ENCODE results near the gene B4GALNT3.
A peak's percentile ranks its signal among the peaks of the same experiment; 100 is the strongest.

The B4GALNT3 gene

DNA sequence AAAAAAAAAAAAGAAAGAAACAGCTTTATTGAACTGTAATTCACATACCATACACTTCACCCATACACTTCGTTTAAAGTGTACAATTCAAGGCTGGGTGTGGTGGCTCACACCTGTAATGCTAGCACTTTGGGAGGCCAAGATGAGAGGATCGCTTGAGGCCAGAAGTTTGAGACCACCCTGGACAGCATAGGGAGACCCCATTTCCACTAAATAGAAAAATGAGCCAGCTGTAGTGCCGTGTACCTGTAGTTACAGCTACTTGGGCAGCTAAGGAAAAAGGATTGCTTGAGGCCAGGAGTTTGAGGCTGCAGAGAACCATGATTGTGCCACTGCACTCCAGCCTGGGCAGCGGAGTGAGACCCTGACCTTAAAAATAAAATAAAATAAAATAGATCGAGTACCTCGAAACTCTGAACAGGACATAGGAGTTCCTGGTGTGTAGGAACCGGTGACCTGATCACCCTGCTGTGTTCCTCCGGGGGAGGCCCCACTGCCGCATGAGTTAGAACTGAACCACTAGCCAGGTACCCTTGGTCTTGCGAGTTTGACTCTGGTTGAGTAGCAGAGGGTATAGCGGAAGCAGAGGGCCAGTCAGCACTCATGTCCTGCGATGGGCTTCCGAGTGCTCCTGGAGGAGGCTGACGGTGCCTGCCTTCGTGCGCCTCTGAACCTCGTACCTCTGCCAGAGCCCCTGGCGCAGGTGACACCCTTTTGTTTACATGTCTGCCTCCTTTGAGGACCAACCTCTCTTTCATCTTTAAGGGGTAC, 80.0 kb downstream of the B4GALNT3 start:
- DNase-seq (ENCODE audit: low read depth), result no peak

DNA sequence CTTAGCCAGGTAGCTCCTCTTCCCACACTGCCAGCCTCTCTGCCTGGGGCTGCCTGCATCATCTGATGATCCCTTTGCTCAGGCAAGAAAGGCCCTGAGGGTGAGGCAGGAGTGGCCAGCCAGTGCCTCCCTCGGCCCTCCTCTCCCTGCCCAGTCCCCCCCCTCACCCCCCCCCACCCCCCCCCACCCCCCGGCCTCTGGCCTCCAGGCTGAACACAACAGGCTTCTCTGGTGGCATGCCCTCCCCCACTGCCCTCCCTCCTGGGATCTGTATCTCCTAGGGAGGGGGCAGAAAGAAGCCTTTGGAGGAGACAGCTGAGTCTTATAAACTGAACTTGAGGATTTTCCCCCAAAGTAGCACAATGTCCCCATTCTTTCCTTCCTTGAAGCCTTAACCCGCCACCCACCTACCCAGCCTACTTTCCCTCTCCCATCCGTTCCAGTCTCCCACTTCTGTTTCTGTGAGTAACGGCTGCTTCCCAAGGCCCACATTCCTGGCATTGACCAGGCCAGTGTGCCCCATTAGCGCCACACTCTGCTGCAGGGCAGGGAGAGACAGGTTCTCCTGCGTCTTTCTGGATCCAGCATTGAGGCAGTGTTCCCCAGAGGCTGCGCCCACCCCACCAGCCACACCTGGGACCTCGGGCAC, 82.1 kb downstream of the B4GALNT3 start:
- no peak for DNase-seq (ENCODE audit: low read depth)

DNA sequence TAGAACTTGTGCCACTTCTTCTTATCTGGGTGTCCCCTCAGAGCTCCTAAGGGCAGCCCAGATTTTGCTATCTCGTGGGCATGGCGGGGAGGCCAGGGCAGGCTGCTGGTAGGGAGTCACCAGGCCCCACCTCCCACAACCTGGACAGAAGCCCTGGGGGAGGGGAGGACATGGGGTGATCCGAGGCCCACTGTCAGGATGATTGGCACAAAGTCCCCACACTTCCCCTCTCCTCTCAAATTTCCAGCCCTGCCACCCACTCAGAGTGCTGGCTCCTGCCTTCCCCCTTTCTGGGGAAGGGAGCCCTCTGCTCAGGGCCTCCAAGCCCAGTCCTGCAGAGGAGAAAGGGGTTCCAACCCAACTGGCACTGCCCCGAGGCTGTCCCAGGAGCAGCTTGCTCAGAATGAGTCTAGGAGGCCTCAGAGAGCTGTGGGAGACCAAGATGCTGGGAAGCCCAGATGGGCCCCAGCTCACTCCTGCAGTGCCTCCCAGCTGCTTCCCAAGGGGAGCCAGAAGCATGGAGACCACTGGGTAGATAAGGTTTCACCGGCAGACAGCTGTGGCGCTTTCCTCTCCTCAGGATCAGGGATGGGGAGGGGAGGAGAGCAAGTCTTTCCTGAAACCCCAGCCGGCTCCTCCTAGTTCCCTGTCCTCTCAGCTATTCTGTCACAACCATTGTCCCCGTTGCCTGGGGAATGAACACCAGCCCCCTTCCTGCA, 82.8 kb downstream of the B4GALNT3 start:
- DNase-seq (ENCODE audit: low read depth), result no peak

DNA sequence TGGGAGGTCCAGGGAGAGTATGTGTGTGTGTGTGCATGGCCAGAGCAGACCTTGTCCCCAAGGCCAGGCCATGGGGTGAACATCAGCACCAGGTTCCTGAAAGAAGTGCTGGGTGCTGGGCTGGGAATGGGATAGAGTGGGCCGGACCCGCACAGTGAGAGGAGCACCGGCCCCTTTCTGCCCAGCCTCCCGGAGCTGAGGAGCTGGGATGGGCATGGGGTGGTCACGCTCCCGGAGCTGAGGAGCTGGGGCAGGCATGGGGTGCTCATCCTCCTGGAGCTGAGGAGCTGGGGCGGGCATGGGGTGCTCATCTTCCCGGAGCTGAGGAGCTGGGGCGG, 83.3 kb downstream of the B4GALNT3 start:
- DNase-seq (ENCODE audit: low read depth), result no peak

DNA sequence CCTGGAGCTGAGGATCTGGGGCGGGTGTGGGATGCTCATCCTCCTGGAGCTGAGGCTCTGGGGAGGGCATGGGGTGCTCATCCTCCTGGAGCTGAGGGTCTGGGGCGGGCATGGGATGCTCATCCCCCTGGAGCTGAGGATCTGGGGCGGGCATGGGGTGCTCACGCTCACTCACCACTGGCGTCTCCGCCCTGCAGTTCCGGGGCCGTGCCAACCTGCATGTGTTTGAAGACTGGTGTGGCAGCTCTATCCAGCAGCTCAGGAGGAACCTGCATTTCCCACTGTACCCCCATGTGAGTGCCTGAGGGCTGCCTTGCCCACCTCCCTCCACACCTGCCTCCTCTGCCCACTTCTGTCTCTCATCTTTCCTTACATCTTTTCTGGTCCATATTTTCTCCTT, 84.4 kb downstream of the B4GALNT3 start:
- no peak for DNase-seq (ENCODE audit: low read depth)

DNA sequence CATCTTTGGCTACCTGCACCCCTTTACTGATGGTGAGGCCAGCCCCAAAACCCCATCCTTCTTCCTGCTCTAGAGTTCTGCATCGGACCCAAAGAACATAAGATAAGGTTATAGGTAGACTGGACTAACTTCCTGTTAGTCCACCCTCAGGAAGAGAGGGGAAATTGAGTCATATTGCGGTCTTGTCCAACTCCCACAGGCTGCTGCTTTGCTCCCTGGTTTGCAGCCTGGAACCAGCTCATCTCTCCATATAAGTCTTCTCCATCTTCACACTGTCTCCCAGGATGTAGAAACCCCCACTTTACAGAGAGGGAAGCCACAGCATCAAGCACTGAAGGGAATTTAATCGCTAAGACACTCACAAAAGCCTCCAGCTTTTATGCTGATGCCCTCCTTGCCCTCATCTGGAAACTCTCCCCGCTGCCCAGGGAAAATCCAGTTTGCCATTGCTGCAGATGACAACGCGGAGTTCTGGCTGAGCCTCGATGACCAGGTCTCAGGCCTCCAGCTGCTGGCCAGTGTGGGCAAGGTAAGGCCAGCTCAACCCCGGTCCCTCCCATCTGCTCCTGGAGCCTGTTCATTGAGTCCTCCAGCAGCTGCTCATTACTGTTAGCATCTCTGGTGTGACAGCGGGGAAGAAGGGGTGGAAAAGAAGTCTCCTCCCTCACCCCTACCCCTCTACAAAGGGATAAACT, 85.3 kb downstream of the B4GALNT3 start:
- no peak for DNase-seq (ENCODE audit: low read depth)

DNA sequence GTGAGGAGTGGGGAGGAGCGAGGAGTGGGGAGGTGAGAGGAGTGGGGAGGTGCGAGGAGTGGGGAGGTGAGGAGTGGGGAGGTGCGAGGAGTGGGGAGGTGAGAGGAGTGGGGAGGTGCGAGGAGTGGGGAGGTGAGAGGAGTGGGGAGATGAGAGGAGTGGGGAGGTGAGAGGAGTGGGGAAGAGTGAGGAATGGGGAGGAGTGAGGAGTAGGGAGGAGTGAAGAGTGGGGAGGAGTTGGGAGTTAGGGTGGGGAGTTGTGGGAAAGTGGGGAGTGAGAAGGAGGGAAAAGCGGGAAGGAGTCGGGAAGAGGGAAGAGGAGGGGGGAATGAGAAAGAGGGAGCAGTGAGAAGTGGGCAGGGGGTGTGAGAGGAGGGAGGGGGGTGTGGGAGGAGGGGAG, 86.1 kb downstream of the B4GALNT3 start:
- no peak for DNase-seq (ENCODE audit: low read depth)

DNA sequence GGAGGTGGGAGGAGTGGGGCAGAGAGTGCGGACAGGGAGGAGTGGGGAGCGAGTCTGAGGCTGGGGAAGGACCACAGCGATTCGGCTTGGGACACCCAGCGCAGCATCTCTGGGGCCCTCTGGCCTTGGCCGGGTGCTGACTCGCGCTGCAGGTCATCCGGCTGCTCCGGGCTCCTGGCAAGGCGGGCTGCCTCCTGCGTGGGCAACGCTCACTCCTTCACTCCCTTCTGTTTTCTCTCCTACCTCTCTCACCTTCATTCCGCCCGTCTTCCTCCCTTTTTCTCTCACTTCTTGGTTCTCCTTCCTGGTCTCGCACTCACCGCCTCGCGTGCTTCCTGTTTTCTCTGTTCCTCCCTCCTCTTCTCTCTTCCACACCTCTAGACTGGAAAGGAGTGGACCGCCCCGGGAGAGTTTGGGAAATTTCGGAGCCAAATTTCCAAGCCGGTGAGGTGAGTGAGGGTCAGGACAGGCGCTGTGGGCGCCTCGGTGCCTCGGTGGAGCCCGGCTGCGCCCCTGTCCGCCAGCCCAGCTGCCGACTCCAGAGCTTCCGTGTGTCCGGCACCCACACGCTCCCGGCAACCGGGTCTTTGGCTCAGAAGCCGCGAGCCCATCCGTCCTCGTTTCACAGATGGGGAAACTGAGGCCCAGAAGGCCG, 86.7 kb downstream of the B4GALNT3 start:
- no peak for DNase-seq (ENCODE audit: low read depth)

DNA sequence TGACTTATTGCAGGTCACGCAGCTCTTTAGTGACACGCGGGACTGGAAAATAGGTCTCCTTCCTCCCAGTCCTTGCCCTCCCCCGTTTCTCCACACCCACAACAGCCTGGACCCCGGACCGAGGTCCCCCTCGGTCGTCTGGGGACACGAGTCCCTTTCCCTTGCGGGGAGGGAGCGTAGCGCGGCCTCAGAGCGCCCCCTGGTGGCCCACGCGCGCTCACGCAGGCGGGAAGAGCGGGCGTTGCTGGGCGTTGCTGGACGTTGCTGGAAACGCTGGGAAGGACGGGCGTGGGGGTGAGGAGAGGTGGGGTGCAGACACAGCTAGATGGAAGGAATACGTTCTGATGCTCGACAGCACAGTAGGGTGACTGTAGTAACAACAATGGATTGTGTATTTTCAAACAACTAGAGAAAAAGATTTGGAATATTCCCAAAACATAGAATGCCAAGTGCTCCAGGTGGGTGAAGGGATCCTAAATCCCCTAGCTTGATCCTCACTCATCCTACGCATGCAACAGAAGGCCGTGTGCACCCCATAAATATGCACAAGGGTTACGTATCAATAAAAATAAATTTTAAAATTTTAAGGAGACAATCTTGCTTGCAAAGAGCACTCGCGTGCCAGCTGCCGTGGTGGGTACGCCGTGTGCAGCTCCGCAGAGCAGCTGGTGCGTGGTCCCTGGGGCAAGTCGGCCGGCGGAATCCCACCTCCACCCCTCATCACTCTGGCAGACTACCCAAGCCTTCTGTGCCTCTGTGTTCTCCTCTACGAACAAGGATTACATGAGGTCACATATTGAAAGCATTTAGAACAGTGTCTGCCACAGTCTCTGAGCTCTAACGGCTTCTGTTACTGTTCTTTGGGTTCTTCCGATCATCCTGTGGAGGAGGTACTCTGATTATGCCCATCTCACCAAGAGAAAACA, 87.4 kb downstream of the B4GALNT3 start:
- DNase-seq (ENCODE audit: low read depth), result peak; percentile 31

DNA sequence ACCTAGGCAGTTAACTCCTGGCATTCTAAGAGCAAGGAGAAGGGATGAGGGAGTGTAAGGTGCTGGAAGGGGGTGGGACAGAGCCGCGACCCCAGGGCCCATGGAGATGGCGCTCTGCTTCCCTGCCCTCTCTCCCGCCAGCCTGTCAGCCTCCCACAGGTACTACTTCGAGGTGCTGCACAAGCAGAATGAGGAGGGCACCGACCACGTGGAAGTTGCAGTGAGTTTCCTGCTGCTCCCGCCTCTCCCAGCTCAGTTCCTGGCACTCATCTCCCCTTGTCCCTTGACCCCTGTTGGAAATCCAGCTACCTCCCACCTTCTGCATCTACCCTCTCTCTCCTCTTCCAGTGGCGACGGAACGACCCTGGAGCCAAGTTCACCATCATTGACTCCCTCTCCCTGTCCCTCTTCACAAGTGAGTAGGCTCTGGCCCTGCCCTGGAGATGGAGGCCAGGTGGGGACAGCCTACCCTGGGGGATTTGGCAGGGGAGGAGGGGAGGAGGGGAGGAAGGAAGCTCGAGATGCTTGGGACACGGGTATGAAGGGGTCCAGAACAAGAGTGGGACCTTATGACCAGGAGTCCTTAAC, 88.2 kb downstream of the B4GALNT3 start:
- DNase-seq (ENCODE audit: low read depth), result no peak

DNA sequence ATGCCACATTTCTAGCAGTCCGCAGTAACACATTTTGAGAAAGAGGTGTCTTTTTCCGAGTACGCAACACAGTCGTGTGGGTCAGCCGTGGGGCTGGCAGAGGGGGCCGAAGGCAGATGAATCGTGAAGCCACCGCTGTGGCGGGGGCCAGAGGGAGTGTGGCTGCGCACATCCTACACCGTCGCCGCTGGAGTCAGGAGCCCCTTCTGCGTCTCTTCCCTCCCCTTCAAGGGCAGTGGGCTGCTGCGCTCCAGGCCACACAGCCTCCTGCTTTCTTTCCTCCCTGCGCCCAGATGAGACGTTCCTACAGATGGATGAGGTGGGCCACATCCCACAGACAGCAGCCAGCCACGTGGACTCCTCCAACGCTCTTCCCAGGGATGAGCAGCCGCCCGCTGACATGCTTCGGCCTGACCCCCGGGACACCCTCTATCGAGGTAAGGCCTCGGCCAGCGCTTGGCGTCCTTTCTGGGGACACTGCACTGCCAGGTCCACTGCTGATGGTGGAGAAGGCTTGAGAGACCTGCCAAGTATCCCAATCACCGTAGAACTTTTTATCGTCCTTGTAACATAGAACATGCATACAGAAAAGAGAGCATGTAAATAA, 89.8 kb downstream of the B4GALNT3 start:
- DNase-seq (ENCODE audit: low read depth), result no peak

DNA sequence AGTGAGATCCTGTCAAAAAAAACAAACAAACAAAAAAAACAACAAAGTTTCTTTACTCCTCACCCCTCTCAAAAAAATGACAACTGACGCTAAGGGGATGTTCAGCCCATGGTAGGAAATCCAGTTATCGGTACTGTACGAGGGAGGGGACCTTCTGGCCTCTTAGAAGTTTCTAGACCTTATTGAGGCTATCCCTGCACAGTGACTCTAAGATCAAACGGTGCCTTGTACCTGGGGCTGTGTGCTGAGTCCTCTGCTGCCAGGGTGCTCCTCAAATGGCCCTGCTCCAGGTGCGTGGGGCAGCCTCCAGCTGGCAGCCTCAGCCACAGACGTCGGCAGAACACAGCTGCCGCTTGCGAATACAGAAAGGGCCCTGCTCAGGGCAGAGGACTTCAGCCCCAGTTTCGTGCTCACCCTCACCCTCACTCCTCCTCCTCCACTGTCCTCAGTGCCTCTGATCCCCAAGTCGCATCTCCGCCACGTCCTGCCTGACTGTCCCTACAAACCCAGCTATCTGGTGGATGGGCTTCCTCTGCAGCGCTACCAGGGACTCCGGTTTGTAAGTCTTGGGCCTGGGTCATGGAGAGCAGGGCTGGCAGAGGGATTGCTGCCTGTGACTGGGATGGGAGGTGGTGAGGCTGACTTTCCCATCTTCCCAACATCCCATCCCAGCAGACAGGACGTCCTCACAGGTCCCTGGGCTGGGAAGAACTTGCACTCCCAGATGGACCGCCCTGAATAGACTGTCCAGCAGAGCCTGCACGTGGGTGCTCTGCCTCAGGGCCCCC, 90.9 kb downstream of the B4GALNT3 start:
- DNase-seq (ENCODE audit: low read depth), result no peak

DNA sequence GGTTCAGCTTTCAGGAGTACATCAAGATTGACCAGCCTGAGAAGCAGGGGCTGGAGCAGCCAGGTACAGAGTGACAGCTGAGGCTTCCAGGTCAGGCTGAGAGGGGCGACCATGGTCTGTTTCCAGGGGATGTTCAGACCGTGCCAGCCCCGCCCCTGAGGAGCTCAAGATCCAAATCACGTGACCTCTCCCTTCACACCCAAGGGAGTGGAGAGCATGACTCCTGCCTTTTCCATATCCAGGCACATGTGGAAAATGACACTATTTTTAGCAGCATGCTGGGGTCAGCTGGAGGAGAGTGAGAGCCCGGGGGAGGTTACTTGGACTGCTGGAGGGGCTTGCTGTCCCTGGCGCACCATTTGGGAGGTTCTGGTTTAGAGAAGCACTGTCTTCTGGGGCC, 92.7 kb downstream of the B4GALNT3 start:
- DNase-seq (ENCODE audit: low read depth), result no peak

DNA sequence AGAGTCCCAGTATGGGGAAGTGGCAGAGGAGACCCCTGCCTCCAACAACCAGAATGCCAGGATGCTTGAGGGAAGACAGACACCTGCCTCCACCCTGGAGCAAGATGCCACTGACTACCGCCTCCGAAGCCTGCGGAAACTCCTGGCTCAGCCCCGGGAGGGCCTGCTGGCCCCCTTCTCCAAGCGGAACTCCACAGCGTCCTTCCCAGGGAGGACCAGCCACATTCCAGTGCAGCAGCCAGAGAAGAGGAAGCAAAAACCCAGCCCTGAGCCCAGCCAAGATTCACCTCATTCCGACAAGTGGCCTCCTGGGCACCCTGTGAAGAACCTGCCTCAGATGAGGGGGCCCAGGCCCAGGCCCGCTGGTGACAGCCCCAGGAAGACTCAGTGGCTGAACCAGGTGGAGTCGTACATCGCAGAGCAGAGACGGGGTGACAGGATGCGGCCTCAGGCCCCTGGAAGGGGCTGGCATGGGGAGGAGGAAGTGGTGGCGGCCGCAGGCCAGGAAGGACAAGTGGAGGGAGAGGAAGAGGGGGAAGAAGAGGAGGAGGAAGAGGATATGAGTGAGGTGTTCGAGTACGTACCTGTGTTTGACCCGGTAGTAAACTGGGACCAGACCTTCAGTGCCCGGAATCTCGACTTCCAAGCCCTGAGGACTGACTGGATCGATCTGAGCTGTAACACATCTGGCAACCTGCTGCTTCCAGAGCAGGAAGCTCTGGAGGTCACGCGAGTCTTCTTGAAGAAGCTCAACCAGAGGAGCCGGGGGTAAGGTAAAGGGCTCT, 93.7 kb downstream of the B4GALNT3 start:
- DNase-seq (ENCODE audit: low read depth), result no peak

DNA sequence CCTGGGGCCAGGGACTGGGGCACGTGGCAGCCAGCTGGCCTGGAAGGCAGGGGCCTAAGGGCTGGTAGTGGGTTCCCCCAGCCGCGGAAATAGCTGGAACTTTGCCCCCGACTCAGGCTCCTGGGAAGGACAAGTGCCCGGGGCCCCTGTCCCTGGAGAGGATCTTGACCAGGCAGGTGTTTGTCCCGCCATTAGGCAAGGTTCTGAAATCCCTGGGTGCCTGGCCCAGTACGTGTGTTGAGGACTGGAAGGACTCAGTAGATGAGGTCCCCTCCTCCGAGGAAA, 94.2 kb downstream of the B4GALNT3 start:
- DNase-seq (ENCODE audit: low read depth), result no peak

DNA sequence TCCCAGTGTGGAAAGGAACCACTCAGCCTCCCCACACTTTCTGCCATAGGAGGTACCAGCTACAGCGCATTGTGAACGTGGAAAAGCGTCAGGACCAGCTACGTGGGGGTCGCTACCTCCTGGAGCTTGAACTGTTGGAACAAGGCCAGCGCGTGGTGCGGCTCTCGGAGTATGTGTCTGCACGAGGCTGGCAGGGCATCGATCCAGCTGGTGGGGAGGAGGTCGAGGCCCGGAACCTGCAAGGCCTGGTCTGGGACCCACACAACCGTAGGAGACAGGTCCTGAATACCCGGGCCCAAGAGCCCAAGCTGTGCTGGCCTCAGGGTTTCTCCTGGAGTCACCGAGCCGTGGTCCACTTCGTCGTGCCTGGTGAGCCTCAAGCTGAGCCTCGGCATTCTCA, 96.8 kb downstream of the B4GALNT3 start:
- DNase-seq (ENCODE audit: low read depth), result no peak

DNA sequence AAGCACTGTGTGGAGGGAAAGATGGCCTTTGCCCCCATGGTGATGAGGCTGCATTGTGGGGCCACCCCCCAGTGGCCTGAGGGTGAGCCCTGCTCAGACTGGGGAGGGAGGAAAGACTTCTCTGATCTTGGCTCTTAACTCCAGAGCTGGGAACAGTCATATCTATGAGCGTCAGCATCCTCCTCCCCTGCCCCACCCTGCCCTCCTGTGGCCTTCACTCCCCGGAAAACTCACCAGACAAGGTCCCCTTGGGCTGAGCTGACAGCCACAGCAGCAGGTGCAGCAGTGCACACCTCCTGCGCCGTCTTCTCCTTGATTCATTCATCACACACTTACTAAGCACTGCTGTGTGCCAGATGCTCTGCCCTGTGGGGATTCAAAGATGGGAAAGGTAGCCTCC, 98.8 kb downstream of the B4GALNT3 start:
- no peak for DNase-seq (ENCODE audit: low read depth)

DNA sequence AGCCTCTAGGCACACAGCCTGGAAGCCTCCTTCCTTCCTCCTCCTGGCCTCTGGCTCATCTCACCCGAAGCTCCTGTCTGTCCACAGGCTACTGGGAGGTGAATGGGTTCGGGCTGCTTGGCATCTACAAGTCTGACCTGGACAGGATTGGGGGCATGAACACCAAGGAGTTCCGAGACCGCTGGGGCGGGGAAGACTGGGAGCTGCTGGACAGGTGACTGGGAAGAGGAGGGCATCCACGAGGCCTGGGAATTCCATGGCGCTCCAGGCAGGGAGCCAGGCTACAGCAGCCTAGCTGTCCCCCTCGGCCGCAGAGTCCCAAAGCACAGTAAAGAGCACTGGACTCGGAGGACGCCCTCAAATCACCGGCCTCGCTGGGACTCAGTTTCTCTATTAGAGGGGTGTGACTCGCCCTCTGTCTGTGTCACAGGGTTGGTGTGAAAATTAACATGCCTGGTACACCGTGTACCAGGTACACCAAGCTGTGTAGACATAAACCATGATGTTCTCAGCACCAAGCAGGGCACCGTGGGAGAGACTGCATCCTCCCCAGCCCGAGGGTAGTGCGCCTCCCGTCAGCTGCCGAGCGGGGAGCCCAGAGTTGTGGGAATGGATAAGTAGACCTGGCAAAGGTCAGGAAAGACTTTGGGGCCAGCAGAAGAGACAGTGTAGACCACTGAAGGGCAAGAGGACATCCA, 99.6 kb downstream of the B4GALNT3 start:
- no peak for DNase-seq (ENCODE audit: low read depth)
